Transverse colon (tissue), 4 donors: ENCODE measurements around the gene ZNF32. TPM values are rescaled to one million over a fixed set of nuclear protein-coding genes. Genes with fewer than 3 reads are reported as not detected.

Source experiments
- DNase-seq: peaks from one replicate; pipeline ENCODE4 v3.0.0-alpha.2; 2019
- H3K27ac ChIP-seq, 4 donors: fragments of 200-600 bp; sonication (generic); 2 replicates each; pipeline ENCODE4 v1.5.1; 2016 to 2018; ENCODE audit warnings: inconsistent platforms in 4 of 4
- H3K27me3 ChIP-seq: fragments of 200-600 bp; sonication (generic); 2 replicates; pipeline ENCODE4 v1.5.1; 2017; ENCODE audit warnings: inconsistent platforms
- H3K36me3 ChIP-seq, 4 donors: fragments of 200-600 bp; sonication (generic); 2 replicates each; pipeline ENCODE4 v1.5.1; 2017 to 2019; ENCODE audit warnings: inconsistent platforms in 4 of 4
- H3K4me1 ChIP-seq, 4 donors: fragments of 200-600 bp; sonication (generic); 2 replicates each; pipeline ENCODE4 v1.5.1; 2017 to 2020; ENCODE audit warnings: inconsistent platforms in 4 of 4
- H3K4me3 ChIP-seq, 4 donors: fragments of 200-600 bp; sonication (generic); 1 replicate in 1 of 4; 2 replicates in 3 of 4; pipeline versions ENCODE4 v1.5.1 to v1.6.1; 2017 to 2019; ENCODE audit warnings: inconsistent platforms in 4 of 4
- H3K9me3 ChIP-seq, 2 donors: fragments of 200-600 bp; sonication (generic); 2 replicates each; pipeline ENCODE4 v1.5.1; 2017 to 2019; ENCODE audit warnings: inconsistent platforms in 2 of 2
- EP300 ChIP-seq: sonication (generic); formaldehyde crosslinking; IDR thresholded peaks from one replicate; pipeline ENCODE4 v1.6.1; 2017; ENCODE audit warnings: antibody characterized with exemption, low read depth
- POLR2A ChIP-seq: fragments of 450-650 bp; IDR thresholded peaks from one replicate; pipeline ENCODE4 v1.6.1; 2016; ENCODE audit warnings: antibody characterized with exemption, mild to moderate bottlenecking, moderate library complexity
- POLR2AphosphoS5 ChIP-seq, 3 donors: sonication (generic); formaldehyde crosslinking; IDR thresholded peaks; one replicate each; pipeline ENCODE4 v1.6.1; 2016; ENCODE audit warnings: antibody characterized with exemption in 3 of 3
- WGBS, 2 donors: methylation state at CpG; one replicate each; pipeline ENCODE4 v1.1.5; 2018; ENCODE audit warnings: low coverage in 1 of 2; 5-methylcytosine and 5-hydroxymethylcytosine counted together
- in situ Hi-C, 4 donors: fragments of 200-750 bp; cut with MboI; loops; one replicate each; pipeline versions ENCODE4 v1.15.0 to v1.15.1; 2017; ENCODE audit warnings: low sequenced_read_pairs in 3 of 4, low pct_ligation_motif_present in 1 of 4, low pct_unique_long_range_greater_than_20kb in 1 of 4
- intact Hi-C: fragments of 100-400 bp; cut with DNase I; formaldehyde crosslinking; loops from one replicate; pipeline ENCODE4 v1.15.1; 2023; ENCODE audit warnings: low total_unique reads
- total RNA-seq, 4 donors: library from RNA; depleted of rRNA; stranded (reverse); fragments of >200 nt; gene quantifications; one replicate each; pipeline ENCODE4 v1.1.0, GENCODE V29; 2016
- TF ChIP-seq, protein P1 (sequence below), 5 experiments: fragments of 200-600 bp in 3 of 5; fragments of 450-650 bp in 2 of 5; sonication (generic) in 3 of 5; IDR thresholded peaks; 1 replicate in 2 of 5; 2 replicates in 3 of 5; pipeline ENCODE4 v1.5.1; 2016 to 2017; ENCODE audit warnings: antibody characterized with exemption in 5 of 5, inconsistent platforms in 3 of 5, mild to moderate bottlenecking in 2 of 5, moderate library complexity in 1 of 5

ZNF32 gene
- total RNA-seq, 4 donors from 2014 or later, result 9.7 to 38.6 (median 22.1) TPM

DNA sequence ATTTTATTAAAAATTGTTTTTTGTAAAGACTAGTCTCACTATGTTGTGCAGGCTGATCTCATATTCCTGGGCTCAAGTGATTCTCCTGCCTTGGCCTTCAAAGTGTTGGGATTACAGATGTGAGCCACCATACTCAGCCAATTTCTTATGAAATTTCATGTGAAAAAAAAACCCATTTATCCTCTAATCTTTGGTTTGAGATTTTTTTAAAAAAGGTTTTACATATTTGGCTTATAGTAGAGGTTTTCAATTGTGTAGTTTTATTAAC, 35.5 kb upstream of the ZNF32 start:
- DNase-seq, result no peak
- intact Hi-C loops, result no loop called here
- in situ Hi-C loops, result loop anchor here in 2 of 4 donors (10.0 to 25.0 kb wide), 4 partner anchors 353 to 701 kb away; partner anchors contain the start of gene CXCL12 (in 1 of the 2)
- Histone ChIP-seq H3K36me3 (no peaks in the 10 kb centered on the region), H3K9me3 (no peaks in the 10 kb centered on the region), H3K4me3 (no peak overlapping the region), H3K4me1 (peaks cover 0 to 2% (median 1%) of the 10 kb centered on the region in 4 donors), H3K27me3 (no peaks in the 10 kb centered on the region), H3K27ac (no peak overlapping the region)
- TF ChIP-seq POLR2A (no peak), POLR2AphosphoS5 (IDR thresholded peaks at IDR 0.05) (no peak)
- TF ChIP-seq, protein P1, sequence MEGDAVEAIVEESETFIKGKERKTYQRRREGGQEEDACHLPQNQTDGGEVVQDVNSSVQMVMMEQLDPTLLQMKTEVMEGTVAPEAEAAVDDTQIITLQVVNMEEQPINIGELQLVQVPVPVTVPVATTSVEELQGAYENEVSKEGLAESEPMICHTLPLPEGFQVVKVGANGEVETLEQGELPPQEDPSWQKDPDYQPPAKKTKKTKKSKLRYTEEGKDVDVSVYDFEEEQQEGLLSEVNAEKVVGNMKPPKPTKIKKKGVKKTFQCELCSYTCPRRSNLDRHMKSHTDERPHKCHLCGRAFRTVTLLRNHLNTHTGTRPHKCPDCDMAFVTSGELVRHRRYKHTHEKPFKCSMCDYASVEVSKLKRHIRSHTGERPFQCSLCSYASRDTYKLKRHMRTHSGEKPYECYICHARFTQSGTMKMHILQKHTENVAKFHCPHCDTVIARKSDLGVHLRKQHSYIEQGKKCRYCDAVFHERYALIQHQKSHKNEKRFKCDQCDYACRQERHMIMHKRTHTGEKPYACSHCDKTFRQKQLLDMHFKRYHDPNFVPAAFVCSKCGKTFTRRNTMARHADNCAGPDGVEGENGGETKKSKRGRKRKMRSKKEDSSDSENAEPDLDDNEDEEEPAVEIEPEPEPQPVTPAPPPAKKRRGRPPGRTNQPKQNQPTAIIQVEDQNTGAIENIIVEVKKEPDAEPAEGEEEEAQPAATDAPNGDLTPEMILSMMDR (IDR thresholded peaks at IDR 0.05), result no peak

DNA sequence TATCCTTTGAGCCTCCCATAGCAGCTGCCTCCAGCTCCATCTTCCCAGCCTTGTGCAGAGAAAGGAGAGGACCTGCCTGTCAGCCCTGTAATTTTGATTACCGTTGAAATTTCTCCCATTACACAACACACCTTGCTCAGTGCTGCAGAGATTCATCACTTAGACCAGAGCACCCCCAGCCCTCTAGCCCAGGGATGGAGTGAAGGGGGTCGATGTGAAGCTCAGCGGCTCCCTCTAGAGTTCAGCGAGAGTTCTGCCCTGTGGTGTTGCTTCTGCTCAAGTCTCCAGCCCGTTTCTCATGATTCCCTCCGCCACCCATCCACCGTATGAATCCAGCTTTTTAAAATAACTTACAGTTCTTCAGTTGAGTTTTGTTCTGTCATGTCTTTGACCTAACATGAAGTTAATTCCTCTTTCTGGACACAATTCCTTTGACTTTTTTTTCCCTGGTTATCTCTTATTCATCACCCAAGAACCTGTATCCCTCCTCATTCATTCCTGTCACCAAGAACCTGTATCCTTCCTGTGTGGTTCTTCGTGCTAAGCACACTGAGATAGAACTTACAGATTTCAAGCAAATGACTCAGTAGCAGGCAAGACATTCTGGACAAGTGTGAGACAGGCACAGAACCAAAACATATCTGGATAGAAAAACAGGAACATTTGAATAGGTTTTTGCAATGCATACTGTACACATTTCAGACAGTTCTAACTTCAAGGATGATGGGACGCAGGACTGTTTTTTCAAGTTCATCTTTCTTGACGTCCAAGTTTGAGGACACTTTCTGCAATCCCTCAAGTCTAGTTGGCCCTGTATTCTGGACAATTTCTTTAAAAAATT, 35.0 kb upstream of the ZNF32 start:
- no peak overlapping the region for H3K27ac ChIP-seq
- intact Hi-C loops, result no loop called here
- no peaks in the 10 kb centered on the region for H3K36me3 ChIP-seq
- DNase-seq, result no peak
- no peak for TF ChIP-seq EP300
- TF ChIP-seq, protein P1 (IDR thresholded peaks at IDR 0.05), result peak in 2 of 5 experiments; percentile 25 to 26
- no peak overlapping the region for H3K4me3 ChIP-seq
- 52 to 66% methylated on average over 6 to 10 of the region's 10 CpGs for WGBS, 2 donors
- H3K27me3 ChIP-seq, result no peaks in the 10 kb centered on the region
- no peaks in the 10 kb centered on the region for H3K4me1 ChIP-seq
- H3K9me3 ChIP-seq, result no peaks in the 10 kb centered on the region
- in situ Hi-C loops, result loop anchor here in 2 of 4 donors (10.0 to 25.0 kb wide), 4 partner anchors 354 to 701 kb away; partner anchors contain the start of gene CXCL12 (in 1 of the 2)

DNA sequence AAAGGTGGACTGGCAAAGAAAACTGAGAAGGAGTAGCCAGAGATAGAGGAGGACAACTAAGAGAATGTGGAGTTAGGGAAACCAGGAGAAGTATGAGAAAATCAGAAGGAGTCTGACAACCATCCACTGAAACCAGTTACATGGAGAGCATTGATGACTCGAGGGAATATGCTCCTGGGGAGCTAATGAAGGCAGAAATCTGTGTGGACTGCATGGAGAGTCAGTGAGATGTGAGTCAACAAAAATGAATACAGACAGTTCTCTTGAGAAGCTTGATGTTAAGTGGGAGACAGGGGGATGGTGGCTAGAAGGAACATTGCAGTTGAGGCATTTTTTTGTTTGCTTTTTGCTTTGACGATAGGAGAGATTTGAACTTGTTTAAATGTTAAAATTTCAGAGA, 34.3 kb upstream of the ZNF32 start:
- intact Hi-C loops, result no loop called here
- Histone ChIP-seq H3K4me1 (no peaks in the 10 kb centered on the region), H3K27me3 (no peaks in the 10 kb centered on the region), H3K4me3 (no peak overlapping the region), H3K27ac (no peak overlapping the region), H3K36me3 (no peaks in the 10 kb centered on the region), H3K9me3 (no peaks in the 10 kb centered on the region)
- in situ Hi-C loops, result loop anchor here in 2 of 4 donors (10.0 to 25.0 kb wide), 4 partner anchors 354 to 702 kb away; partner anchors contain the start of gene CXCL12 (in 1 of the 2)
- TF ChIP-seq POLR2A, result no peak
- TF ChIP-seq POLR2AphosphoS5 (IDR thresholded peaks at IDR 0.05), result no peak
- TF ChIP-seq, protein P1 (IDR thresholded peaks at IDR 0.05), result no peak
- TF ChIP-seq EP300, result no peak
- DNase-seq, result no peak
- WGBS, 2 donors, result 78 to 90% methylated on average over 2 of the region's 2 CpGs

DNA sequence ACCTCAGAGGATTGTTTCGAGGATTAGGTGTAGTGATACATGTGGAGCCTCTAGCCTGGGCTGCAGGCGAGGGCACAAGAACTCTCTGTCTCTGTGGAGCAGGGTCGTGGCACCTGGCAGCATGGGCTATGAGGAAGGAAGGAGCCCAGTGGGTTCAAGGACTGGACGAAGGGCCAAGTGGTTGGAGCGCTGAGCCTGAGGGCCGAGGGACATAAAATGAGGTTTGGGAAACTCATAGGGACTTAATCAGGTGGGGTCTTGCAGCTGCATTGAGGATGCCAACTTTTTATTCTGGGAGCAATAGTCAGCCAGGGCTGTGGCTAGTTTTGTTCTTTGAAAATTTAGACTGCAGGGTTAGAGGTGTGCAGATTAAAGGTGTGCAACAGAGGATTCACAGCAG, 33.0 kb upstream of the ZNF32 start:
- no peaks in the 10 kb centered on the region for H3K27me3 ChIP-seq
- WGBS, 2 donors, result 86 to 90% methylated on average over 2 to 6 of the region's 6 CpGs
- intact Hi-C loops, result no loop called here
- TF ChIP-seq POLR2AphosphoS5 (IDR thresholded peaks at IDR 0.05) (no peak), POLR2A (no peak), EP300 (no peak)
- TF ChIP-seq, protein P1 (IDR thresholded peaks at IDR 0.05), result no peak
- no peak overlapping the region for H3K27ac ChIP-seq
- no peak for DNase-seq
- in situ Hi-C loops, result loop anchor here in 2 of 4 donors (10.0 to 25.0 kb wide), 4 partner anchors 356 to 703 kb away; partner anchors contain the start of gene CXCL12 (in 1 of the 2)
- no peak overlapping the region for H3K4me3 ChIP-seq
- no peaks in the 10 kb centered on the region for H3K4me1 ChIP-seq
- no peaks in the 10 kb centered on the region for H3K9me3 ChIP-seq
- no peaks in the 10 kb centered on the region for H3K36me3 ChIP-seq
